Parathyroid adenoma (tissue), 2 donors: Measurements from ENCODE around the gene IL7R.

Source experiments
- H2AFZ ChIP-seq: fragments of 300-600 bp; sonication (generic); one replicate; pipeline ENCODE4 v1.7.0; 2017; ENCODE audit warnings: antibody characterized with exemption, mild to moderate bottlenecking
- H3K27ac ChIP-seq: fragments of 300-600 bp; sonication (generic); one replicate; pipeline ENCODE4 v1.7.0; 2017
- H3K27me3 ChIP-seq: fragments of 300-600 bp; sonication (generic); one replicate; pipeline ENCODE4 v1.7.0; 2017; ENCODE audit warnings: low read length; ENCODE audit not compliant: control insufficient read depth, insufficient read depth
- H3K36me3 ChIP-seq: fragments of 300-600 bp; sonication (generic); one replicate; pipeline ENCODE4 v1.7.0; 2017; ENCODE audit warnings: low read length; ENCODE audit not compliant: control insufficient read depth, insufficient read depth
- H3K4me1 ChIP-seq: fragments of 300-600 bp; sonication (generic); one replicate; pipeline ENCODE4 v1.7.0; 2017; ENCODE audit warnings: control low read depth
- H3K4me2 ChIP-seq: fragments of 300-600 bp; sonication (generic); one replicate; pipeline ENCODE4 v1.7.0; 2017; ENCODE audit warnings: low read length
- H3K4me3 ChIP-seq: fragments of 300-600 bp; sonication (generic); one replicate; pipeline ENCODE4 v1.7.0; 2017; ENCODE audit warnings: low read depth, low read length
- H3K79me2 ChIP-seq: fragments of 300-600 bp; sonication (generic); one replicate; pipeline ENCODE4 v1.7.0; 2017; ENCODE audit warnings: control low read depth
- H3K9ac ChIP-seq: fragments of 300-600 bp; sonication (generic); one replicate; pipeline ENCODE4 v1.7.0; 2017; ENCODE audit warnings: mild to moderate bottlenecking
- H3K9me3 ChIP-seq: fragments of 300-600 bp; sonication (generic); one replicate; pipeline ENCODE4 v1.7.0; 2017; ENCODE audit warnings: low read length; ENCODE audit not compliant: control insufficient read depth
- CTCF ChIP-seq: fragments of 300-600 bp; sonication (generic); IDR thresholded peaks from one replicate; pipeline ENCODE4 v1.7.0; 2017; ENCODE audit warnings: antibody characterized with exemption, mild to moderate bottlenecking
- donor health status: primary hyperparathyroidism.

IL7R gene, protein sequence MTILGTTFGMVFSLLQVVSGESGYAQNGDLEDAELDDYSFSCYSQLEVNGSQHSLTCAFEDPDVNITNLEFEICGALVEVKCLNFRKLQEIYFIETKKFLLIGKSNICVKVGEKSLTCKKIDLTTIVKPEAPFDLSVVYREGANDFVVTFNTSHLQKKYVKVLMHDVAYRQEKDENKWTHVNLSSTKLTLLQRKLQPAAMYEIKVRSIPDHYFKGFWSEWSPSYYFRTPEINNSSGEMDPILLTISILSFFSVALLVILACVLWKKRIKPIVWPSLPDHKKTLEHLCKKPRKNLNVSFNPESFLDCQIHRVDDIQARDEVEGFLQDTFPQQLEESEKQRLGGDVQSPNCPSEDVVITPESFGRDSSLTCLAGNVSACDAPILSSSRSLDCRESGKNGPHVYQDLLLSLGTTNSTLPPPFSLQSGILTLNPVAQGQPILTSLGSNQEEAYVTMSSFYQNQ

DNA sequence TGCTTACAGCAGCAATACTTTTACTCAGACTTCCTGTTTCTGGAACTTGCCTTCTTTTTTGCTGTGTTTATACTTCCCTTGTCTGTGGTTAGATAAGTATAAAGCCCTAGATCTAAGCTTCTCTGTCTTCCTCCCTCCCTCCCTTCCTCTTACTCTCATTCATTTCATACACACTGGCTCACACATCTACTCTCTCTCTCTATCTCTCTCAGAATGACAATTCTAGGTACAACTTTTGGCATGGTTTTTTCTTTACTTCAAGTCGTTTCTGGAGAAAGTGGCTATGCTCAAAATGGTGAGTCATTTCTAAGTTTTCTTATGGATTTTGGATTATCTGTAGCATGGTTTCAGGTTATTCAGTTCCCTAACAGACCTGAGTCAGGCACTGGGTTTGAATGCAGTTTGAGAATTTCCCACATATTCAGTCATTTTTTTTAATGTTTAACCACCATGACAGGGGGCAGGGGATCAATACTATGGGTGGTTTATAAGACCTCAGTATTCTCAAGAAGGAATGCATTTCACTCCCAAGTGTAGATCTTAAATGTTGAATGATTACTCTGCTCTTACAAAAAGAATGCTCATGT, at the start of gene IL7R:
Gene IL7R (plus strand): TSS at position 127 of the 587 bp plus-strand sequence. CDS start 87 bp downstream, at position 214.
- Histone ChIP-seq H3K36me3 (no peaks in the 10 kb centered on the region), H3K27me3 (no peaks in the 10 kb centered on the region), H3K9me3 (no peaks in the 10 kb centered on the region), H3K4me2 (no peak within 1 kb of the TSS), H3K27ac (no peak within 1 kb of the TSS), H2AFZ (no peak within 1 kb of the TSS), H3K79me2 (no peaks in the 10 kb centered on the region), H3K9ac (no peak within 1 kb of the TSS), H3K4me1 (peaks cover 13% of the 10 kb centered on the region), H3K4me3 (no peak within 1 kb of the TSS)
- no peak for TF ChIP-seq CTCF

GRCh38 chr5:35810601-35811000, 46.1 kb upstream of the IL7R start:
- Histone ChIP-seq H3K4me1 (no peaks in the 10 kb centered on the region), H2AFZ (no peak overlapping the region), H3K79me2 (no peaks in the 10 kb centered on the region), H3K27ac (no peak overlapping the region), H3K4me3 (no peak overlapping the region), H3K36me3 (no peaks in the 10 kb centered on the region), H3K27me3 (no peaks in the 10 kb centered on the region), H3K9ac (no peak overlapping the region), H3K4me2 (no peak overlapping the region), H3K9me3 (no peaks in the 10 kb centered on the region)
- no peak for TF ChIP-seq CTCF

DNA sequence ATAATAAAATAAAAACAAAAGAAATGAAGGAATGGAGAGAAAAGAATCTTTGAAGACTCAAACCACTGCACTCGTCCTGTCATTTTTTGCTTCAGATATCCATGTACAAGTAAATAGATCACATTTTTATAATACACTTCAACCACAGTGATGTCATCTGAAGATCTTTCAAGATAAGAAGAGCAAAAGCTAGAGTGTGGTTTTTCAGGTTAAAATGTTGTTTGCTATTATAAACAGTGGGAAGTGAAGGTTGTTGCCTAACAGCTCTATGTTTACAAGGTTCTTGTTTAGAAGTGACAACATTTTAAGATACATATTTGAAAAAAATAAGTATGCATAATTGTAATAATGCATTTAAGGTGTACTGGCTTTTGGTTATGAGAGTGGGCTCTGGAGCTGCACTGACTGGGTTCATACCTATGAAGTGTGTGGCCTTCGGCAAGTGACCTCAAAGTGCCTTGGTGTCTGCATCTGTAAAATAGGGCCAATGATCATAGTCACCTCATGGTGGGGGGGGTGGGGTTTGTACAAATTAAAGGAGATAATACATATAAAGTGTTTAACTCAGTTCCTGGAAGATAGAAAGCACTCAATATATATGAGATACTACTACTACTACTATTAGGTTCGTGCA, 45.5 kb upstream of the IL7R start:
- H3K4me1 ChIP-seq: no peaks in the 10 kb centered on the region

DNA sequence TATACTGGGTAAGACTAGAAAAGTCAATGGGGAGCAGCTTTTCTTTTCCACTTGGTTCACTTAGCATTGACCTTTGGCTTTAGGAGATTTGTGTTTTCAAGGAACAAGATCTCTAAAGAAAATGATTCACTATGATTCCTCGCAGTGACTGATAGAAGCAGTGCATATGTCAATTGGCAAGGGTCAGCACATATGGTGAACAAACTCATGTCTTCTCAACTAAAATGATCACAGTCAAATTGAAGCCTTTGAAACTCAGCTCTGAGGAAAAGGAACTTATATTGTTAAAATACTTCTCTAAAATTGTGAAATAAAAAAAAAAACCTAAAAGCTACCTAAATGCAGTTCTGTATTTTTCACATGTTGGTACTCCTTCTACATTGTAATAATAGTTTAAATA, 43.2 kb upstream of the IL7R start:
- Histone ChIP-seq H2AFZ (no peak overlapping the region), H3K9me3 (no peaks in the 10 kb centered on the region), H3K4me1 (no peaks in the 10 kb centered on the region), H3K4me3 (no peak overlapping the region), H3K79me2 (no peaks in the 10 kb centered on the region), H3K36me3 (no peaks in the 10 kb centered on the region), H3K9ac (no peak overlapping the region), H3K4me2 (no peak overlapping the region), H3K27ac (no peak overlapping the region), H3K27me3 (no peaks in the 10 kb centered on the region)
- no peak for TF ChIP-seq CTCF

More for the DNA sequence above, 45.5 kb upstream of the IL7R start:
- Histone ChIP-seq H3K9me3 (no peaks in the 10 kb centered on the region), H3K27ac (no peak overlapping the region), H3K27me3 (no peaks in the 10 kb centered on the region), H3K79me2 (no peaks in the 10 kb centered on the region), H3K4me2 (no peak overlapping the region), H3K36me3 (no peaks in the 10 kb centered on the region), H3K9ac (no peak overlapping the region), H2AFZ (no peak overlapping the region), H3K4me3 (no peak overlapping the region)
- TF ChIP-seq CTCF: no peak
